GM10248 (cell line): Measurements from ENCODE around the gene FOXK1.

Experiments
- CTCF ChIA-PET: fragments of 300-600 bp; sonication (Branson Sonifier 250); formaldehyde crosslinking; extraction: SDS; loops from one replicate; lab custom pipeline; 2021; ENCODE audit warnings: antibody characterized with exemption; lab: Yijun Ruan, JAX
- POLR2A ChIA-PET: fragments of 350-650 bp; sonication (Branson Sonifier 250); formaldehyde crosslinking; extraction: SDS; loops from one replicate; lab custom pipeline; 2020; ENCODE audit warnings: antibody characterized with exemption; lab: Yijun Ruan, JAX
- DNase-seq: peaks from one replicate; pipeline ENCODE4 v3.0.0; 2012; ENCODE audit errors: extremely low spot score
- CTCF ChIP-seq: IDR thresholded peaks from 2 replicates; pipeline ENCODE4 v1.5.1; 2012; ENCODE audit warnings: mild to moderate bottlenecking, low read depth; ENCODE audit errors: extremely low read depth, missing control alignments, control extremely low read depth

The FOXK1 gene

DNA sequence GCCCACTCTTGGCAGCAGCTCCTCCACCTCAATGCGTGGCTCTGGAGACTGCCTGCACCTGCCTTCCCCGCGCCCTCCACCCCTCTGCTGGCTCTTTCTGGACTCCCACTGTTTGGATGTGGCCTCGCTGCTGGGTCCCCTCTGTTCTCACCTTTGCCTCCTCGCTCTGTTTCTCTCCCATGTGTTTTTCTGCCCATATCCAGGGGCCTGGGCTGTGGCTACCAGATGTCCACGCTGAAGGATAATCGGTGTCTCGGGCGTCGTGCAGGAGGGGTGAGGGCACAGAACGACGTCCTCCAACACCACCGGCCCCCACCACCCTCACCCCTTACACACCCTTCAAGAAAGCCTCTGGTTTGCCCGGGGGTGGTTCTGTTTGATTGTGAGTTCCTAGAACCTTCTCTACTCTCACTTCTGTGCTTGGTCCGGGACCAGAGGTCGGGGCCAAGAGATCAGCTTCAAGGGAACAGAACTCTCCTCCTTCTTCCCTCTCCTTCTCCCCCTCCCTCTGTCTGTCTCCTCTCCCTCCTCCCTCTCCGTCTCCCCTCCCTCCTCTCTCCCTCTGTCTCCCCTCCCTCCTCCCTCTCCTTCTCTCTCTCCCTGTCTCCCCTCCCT lies 125.0 kb downstream of the FOXK1 start:
- ChIA-PET POLR2A (no interaction called here), CTCF (interaction anchor here (0.8 kb wide), 1 partner anchor 9 kb away, joined by 3 read pairs; no protein-coding TSS in a partner anchor)
- DNase-seq: no peak
- no peak for TF ChIP-seq CTCF

DNA sequence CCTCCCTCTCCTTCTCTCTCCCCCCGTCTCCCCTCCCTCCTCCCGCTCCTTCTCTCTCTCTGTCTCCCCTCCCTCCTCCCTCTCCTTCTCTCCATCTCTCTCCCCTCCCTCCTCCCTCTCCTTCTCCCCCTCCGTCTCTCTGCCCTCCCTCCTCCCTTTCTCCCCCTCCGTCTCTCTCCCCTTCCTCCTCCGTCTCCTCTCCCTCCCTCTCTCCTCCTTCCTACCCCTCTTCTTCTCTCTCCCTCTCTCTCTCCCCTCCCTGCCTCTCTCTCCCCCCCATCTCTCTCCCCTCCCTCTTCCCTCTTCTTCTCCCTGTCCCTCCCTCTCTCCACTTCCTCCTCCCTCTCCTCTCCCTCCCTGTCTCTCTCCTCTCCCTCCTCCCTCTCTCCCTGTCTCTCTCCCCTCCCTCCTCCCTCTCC lies 125.5 kb downstream of the FOXK1 start:
- POLR2A ChIA-PET: no interaction called here
- CTCF ChIA-PET: no interaction called here
- no peak for TF ChIP-seq CTCF
- DNase-seq: no peak

DNA sequence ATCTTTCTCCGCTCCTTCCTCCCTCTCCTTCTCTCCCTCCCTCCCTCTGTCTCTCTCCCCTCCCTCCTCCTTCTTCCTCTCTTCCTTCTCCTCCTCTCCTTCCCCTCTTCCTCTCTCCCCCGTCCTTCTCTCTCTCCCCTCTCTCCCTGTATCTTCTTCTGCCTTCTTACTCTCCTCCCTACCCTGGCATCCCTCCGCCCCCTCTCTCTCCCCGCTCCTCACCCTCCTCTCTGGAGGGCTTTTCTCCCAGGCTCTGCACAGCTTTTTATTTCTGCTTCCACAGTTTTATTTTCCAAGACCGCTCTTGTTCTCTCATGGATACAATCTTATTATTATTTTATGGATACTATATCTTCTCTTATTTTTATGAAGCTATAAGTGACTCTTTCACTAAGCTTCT lies 125.9 kb downstream of the FOXK1 start:
- TF ChIP-seq CTCF: no peak
- no peak for DNase-seq
- ChIA-PET CTCF (interaction anchor here (0.9 kb wide), 1 partner anchor 10 kb away, joined by 3 read pairs; no protein-coding TSS in a partner anchor), POLR2A (no interaction called here)

- TF ChIP-seq CTCF: no peak
- no peak for DNase-seq
- ChIA-PET CTCF (interaction anchor here (0.9 kb wide), 1 partner anchor 10 kb away, joined by 3 read pairs; no protein-coding TSS in a partner anchor), POLR2A (no interaction called here)
Observed at GRCh38 chr7:4808565-4808964, 126.5 kb downstream of the FOXK1 start.

GRCh38 chr7:4809091-4809591 lies 127.0 kb downstream of the FOXK1 start:
- ChIA-PET CTCF (interaction anchor here (1.3 kb wide), 1 partner anchor 11 kb away, joined by 4 read pairs; no protein-coding TSS in a partner anchor), POLR2A (no interaction called here)
- TF ChIP-seq CTCF: no peak
- no peak for DNase-seq

DNA sequence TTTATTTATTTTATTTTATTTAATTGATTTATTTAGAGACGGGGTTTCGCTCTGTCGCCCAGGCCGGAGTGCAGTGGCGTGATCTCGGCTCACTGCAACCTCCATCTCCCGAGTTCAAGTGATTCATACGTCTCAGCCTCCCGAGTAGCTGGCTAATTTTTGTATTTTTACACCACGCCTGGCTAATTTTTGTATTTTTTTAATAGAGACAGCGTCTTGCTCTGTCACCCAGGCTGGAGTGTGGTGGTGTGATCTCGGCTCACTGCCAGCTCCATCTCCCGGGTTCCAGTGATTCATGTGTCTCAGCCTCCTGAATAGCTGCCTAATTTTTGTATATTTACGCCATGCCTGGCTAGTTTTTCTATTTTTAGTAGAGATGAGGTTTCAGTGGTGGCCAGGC lies 127.6 kb downstream of the FOXK1 start:
- TF ChIP-seq CTCF: no peak
- DNase-seq: no peak
- CTCF ChIA-PET: interaction anchor here (1.3 kb wide), 1 partner anchor 12 kb away, joined by 4 read pairs; no protein-coding TSS in a partner anchor
- POLR2A ChIA-PET: no interaction called here
